Thyroid gland (tissue), 4 donors: ENCODE results near the gene CPNE9. TPM values are rescaled to one million over a fixed set of nuclear protein-coding genes. Genes with fewer than 3 reads are reported as not detected.

Source experiments
- DNase-seq, 2 donors: peaks; one replicate each; pipeline ENCODE4 v3.0.0-alpha.2; 2019
- H3K27ac ChIP-seq, 3 donors: fragments of 200-600 bp; sonication (generic); 1 replicate in 2 of 3; 2 replicates in 1 of 3; pipeline ENCODE4 v1.5.1; 2016 to 2019; ENCODE audit warnings: mild to moderate bottlenecking in 1 of 3, moderate library complexity in 1 of 3
- H3K27me3 ChIP-seq: fragments of 200-600 bp; sonication (generic); one replicate; pipeline ENCODE4 v1.5.1; 2019
- H3K36me3 ChIP-seq, 2 donors: fragments of 200-600 bp; sonication (generic); one replicate each; pipeline ENCODE4 v1.5.1; 2016 to 2019
- H3K4me1 ChIP-seq, 2 donors: fragments of 200-600 bp; sonication (generic); one replicate each; pipeline ENCODE4 v1.5.1; 2017 to 2019
- H3K4me3 ChIP-seq, 3 donors: fragments of 200-600 bp; sonication (generic); replicated peaks in 1 of 3; 1 replicate in 2 of 3; 2 replicates in 1 of 3; pipeline ENCODE4 v1.5.1; 2016; ENCODE audit warnings: mild to moderate bottlenecking in 1 of 3
- H3K9me3 ChIP-seq: fragments of 200-600 bp; sonication (generic); one replicate; pipeline ENCODE4 v1.5.1; 2017
- POLR2A ChIP-seq, 2 donors: fragments of 450-650 bp; IDR thresholded peaks; one replicate each; pipeline ENCODE4 v1.6.1; 2017; ENCODE audit warnings: antibody characterized with exemption in 2 of 2, mild to moderate bottlenecking in 2 of 2, moderate library complexity in 1 of 2
- WGBS, 2 donors: methylation state at CpG; one replicate each; pipeline ENCODE4 v1.1.5; 2017; 5-methylcytosine and 5-hydroxymethylcytosine counted together
- intact Hi-C: fragments of 100-400 bp; cut with DNase I; formaldehyde crosslinking; loops from one replicate; pipeline ENCODE4 v1.15.1; 2023
- total RNA-seq, 4 donors: library from RNA; depleted of rRNA; stranded (reverse); fragments of >200 nt; gene quantifications; one replicate each; pipeline ENCODE4 v1.2.3, GENCODE V29; 2016
- TF ChIP-seq, protein P1 (sequence below), 6 experiments: fragments of 200-600 bp in 3 of 6; fragments of 450-650 bp in 3 of 6; sonication (generic) in 3 of 6; IDR thresholded peaks; one replicate each; pipeline ENCODE4 v1.5.1; 2016 to 2019; ENCODE audit warnings: antibody characterized with exemption in 6 of 6, mild to moderate bottlenecking in 2 of 6, inconsistent platforms in 1 of 6, moderate library complexity in 1 of 6

Gene CPNE9
- total RNA-seq, 4 donors from 2014 or later, result not detected

DNA sequence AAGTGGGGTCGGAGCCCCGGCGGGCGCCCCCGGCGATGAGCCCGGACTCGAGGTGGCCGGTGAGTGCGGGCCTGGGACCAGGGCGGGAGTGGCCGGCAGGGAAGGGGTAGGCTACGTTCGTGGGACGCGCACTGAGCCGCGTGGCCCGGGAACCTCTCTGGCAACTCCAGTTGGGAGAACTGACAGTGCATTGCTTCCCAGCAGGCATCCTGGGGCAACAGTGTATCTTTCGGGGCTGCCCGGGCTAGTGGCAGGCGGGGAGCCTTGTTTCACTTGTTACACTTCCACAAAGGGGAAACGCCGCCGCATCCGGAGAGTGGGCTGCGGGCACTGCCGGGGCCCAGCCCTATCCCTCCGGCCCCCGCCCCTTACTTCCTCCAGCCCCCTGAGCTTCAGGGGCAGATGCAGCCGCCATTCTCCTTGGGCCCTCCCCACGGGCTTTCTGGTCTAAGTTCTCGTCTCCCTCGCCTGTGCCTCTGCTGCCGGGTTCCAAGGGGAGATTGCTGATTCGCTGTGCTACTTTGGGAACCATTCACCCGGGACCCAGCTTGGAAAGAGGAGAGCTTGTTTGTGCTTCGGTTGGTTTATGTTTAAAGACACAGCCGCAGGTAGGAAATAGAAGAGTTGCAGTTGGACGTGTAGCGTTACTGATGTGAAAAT, 28.6 kb downstream of the CPNE9 start:
- H3K27me3 ChIP-seq, result no peaks in the 10 kb centered on the region
- peaks cover 19 to 20% of the 10 kb centered on the region in 2 donors for H3K4me1 ChIP-seq
- no peaks in the 10 kb centered on the region for H3K9me3 ChIP-seq
- 1 to 5% methylated on average over 11 to 19 of the region's 41 CpGs for WGBS, 2 donors
- peak overlapping the region; percentile 29 to 99 (median 91) for H3K4me3 ChIP-seq
- TF ChIP-seq, protein P1, sequence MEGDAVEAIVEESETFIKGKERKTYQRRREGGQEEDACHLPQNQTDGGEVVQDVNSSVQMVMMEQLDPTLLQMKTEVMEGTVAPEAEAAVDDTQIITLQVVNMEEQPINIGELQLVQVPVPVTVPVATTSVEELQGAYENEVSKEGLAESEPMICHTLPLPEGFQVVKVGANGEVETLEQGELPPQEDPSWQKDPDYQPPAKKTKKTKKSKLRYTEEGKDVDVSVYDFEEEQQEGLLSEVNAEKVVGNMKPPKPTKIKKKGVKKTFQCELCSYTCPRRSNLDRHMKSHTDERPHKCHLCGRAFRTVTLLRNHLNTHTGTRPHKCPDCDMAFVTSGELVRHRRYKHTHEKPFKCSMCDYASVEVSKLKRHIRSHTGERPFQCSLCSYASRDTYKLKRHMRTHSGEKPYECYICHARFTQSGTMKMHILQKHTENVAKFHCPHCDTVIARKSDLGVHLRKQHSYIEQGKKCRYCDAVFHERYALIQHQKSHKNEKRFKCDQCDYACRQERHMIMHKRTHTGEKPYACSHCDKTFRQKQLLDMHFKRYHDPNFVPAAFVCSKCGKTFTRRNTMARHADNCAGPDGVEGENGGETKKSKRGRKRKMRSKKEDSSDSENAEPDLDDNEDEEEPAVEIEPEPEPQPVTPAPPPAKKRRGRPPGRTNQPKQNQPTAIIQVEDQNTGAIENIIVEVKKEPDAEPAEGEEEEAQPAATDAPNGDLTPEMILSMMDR (IDR thresholded peaks at IDR 0.05), result no peak
- TF ChIP-seq POLR2A (IDR thresholded peaks at IDR 0.05), result no peak
- intact Hi-C loops, result loop anchor here (2.0 to 10.0 kb wide), 2 partner anchors 17 to 227 kb away; partner anchors contain the start of gene OGG1
- peak overlapping the region; percentile 92 to 100 (median 99) for H3K27ac ChIP-seq
- DNase-seq, result peak; percentile 58 to 61
- H3K36me3 ChIP-seq, result peaks cover 13 to 20% of the 10 kb centered on the region in 2 donors

DNA sequence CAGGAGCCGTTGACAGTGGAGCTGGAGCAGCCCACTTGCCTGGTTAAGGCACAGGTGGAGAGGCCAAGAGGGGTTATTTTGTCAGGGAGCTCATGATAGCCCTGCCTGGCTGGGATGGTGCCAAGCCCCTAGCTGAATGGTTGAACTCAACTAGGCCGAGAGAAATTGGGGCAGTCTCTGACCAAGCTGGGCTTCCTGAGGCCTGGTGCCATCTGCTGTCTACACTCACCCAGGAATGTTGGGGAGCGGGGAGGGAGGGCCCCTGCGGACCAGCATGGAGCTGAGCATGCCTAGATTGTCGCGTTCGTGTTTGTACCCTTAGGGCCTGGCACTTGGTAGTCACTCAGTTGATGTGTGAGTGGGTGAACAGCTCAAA, 29.1 kb downstream of the CPNE9 start:
- H3K36me3 ChIP-seq, result peaks cover 18 to 25% of the 10 kb centered on the region in 2 donors
- peak overlapping the region in 2 of 3 donors; percentile 91 to 99 for H3K4me3 ChIP-seq
- intact Hi-C loops, result loop anchor here (2.0 to 10.0 kb wide), 2 partner anchors 16 to 228 kb away; partner anchors contain the start of gene OGG1
- DNase-seq, result peak; percentile 21 to 41
- no peaks in the 10 kb centered on the region for H3K27me3 ChIP-seq
- peak overlapping the region in 2 of 3 donors; percentile 92 to 100 for H3K27ac ChIP-seq
- WGBS, 2 donors, result 14 to 30% methylated on average over 4 to 6 of the region's 7 CpGs
- no peaks in the 10 kb centered on the region for H3K9me3 ChIP-seq
- peaks cover 19 to 20% of the 10 kb centered on the region in 2 donors for H3K4me1 ChIP-seq
- no peak for TF ChIP-seq POLR2A (IDR thresholded peaks at IDR 0.05)
- TF ChIP-seq, protein P1 (IDR thresholded peaks at IDR 0.05), result no peak

DNA sequence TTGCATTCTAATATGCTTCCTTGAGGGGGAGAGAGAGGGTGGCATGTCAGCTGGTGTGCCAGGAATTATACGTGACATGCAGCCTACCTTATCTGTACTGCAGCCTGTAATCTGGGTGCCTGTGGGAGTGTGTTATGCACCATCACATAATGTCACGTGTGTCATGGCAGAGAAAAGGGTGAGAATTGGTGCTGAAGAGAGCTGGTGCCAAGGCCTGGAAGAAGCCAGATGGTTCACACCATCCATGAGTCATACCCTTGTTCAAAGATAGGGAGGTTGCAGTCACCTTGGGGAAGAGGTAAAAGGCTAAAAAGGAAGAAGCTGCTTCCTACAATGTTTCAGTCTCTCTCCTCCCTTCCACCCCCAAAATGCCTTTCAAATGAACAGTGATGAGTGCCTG, 33.2 kb downstream of the CPNE9 start:
- H3K4me3 ChIP-seq, result no peak overlapping the region
- intact Hi-C loops, result loop anchor here (10.0 kb wide), 1 partner anchor 232 kb away; no protein-coding TSS in a partner anchor
- WGBS, 2 donors, result 88 to 89% methylated on average over 2 of the region's 2 CpGs
- peaks cover 56 to 64% of the 10 kb centered on the region in 2 donors for H3K36me3 ChIP-seq
- H3K9me3 ChIP-seq, result no peaks in the 10 kb centered on the region
- H3K4me1 ChIP-seq, result peaks cover 14 to 16% of the 10 kb centered on the region in 2 donors
- no peaks in the 10 kb centered on the region for H3K27me3 ChIP-seq
- no peak for DNase-seq
- TF ChIP-seq, protein P1 (IDR thresholded peaks at IDR 0.05), result no peak
- no peak for TF ChIP-seq POLR2A (IDR thresholded peaks at IDR 0.05)
- H3K27ac ChIP-seq, result no peak overlapping the region

DNA sequence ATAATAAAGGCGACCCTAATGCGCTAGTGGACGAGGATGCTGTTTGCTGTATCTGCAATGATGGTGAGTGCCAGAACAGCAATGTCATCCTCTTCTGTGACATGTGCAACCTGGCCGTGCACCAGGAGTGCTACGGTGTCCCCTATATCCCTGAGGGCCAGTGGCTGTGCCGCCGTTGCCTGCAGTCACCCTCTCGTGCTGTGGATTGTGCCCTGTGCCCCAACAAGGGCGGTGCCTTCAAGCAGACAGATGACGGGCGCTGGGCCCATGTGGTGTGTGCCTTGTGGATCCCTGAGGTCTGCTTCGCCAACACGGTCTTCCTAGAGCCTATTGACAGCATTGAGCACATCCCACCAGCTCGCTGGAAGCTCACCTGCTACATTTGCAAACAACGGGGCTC, 35.5 kb downstream of the CPNE9 start:
- no peak overlapping the region for H3K4me3 ChIP-seq
- H3K36me3 ChIP-seq, result peaks cover 78 to 86% of the 10 kb centered on the region in 2 donors
- no peaks in the 10 kb centered on the region for H3K27me3 ChIP-seq
- no peak for DNase-seq
- intact Hi-C loops, result loop anchor here (10.0 kb wide), 1 partner anchor 234 kb away; no protein-coding TSS in a partner anchor
- H3K9me3 ChIP-seq, result no peaks in the 10 kb centered on the region
- 90 to 91% methylated on average over 11 to 14 of the region's 15 CpGs for WGBS, 2 donors
- TF ChIP-seq POLR2A (IDR thresholded peaks at IDR 0.05), result no peak
- TF ChIP-seq, protein P1 (IDR thresholded peaks at IDR 0.05), result no peak
- H3K4me1 ChIP-seq, result no peaks in the 10 kb centered on the region
- no peak overlapping the region for H3K27ac ChIP-seq

DNA sequence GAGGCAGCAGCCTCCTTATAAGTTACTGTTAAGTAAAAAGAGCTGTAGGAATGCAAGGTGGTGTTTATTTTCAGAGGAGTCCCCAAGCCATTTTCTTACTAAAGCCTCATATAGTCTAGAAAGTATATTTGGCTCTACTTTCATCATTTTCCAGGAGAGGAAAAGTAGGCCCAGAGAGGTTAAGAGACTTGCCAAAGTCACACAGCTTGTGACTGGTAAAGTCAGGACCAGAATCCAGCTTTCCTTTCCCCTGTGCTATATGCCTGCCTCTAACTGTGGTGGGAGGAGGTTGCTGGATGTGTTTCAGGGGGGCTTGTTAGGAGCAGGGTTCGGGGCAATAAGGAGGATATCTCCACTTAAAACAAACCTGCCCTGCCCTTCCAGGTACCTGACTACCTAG, 38.9 kb downstream of the CPNE9 start:
- H3K27me3 ChIP-seq, result no peaks in the 10 kb centered on the region
- 94 to 100% methylated on average over 1 of the region's 1 CpG for WGBS, 2 donors
- intact Hi-C loops, result no loop called here
- peaks cover 96% of the 10 kb centered on the region in 2 donors for H3K36me3 ChIP-seq
- no peak overlapping the region for H3K4me3 ChIP-seq
- no peaks in the 10 kb centered on the region for H3K4me1 ChIP-seq
- DNase-seq, result no peak
- H3K27ac ChIP-seq, result no peak overlapping the region
- H3K9me3 ChIP-seq, result no peaks in the 10 kb centered on the region
- TF ChIP-seq, protein P1 (IDR thresholded peaks at IDR 0.05), result no peak
- TF ChIP-seq POLR2A (IDR thresholded peaks at IDR 0.05), result no peak
